ENCODE results near the gene VPS4B. TPM values are rescaled to one million over a fixed set of nuclear protein-coding genes. Genes with fewer than 3 reads are reported as not detected.
"Not testable (repeated sequence)": the region's sequence is repeated elsewhere in the genome, so short reads cannot be mapped to it uniquely, and the experiment has no call there.

The VPS4B gene
- total RNA-seq, result 10 to 100 TPM; 21.4 to 28.5 TPM
- long read RNA-seq, transcript VPS4B-201 (11 exons, 3,324 nt), result major isoform, 28 of 30 reads
- long read RNA-seq, partial matches to known transcripts, result 1 of 30 reads
- long read RNA-seq, other reads (novel, unspliced or antisense), result 1 of 30 reads

DNA sequence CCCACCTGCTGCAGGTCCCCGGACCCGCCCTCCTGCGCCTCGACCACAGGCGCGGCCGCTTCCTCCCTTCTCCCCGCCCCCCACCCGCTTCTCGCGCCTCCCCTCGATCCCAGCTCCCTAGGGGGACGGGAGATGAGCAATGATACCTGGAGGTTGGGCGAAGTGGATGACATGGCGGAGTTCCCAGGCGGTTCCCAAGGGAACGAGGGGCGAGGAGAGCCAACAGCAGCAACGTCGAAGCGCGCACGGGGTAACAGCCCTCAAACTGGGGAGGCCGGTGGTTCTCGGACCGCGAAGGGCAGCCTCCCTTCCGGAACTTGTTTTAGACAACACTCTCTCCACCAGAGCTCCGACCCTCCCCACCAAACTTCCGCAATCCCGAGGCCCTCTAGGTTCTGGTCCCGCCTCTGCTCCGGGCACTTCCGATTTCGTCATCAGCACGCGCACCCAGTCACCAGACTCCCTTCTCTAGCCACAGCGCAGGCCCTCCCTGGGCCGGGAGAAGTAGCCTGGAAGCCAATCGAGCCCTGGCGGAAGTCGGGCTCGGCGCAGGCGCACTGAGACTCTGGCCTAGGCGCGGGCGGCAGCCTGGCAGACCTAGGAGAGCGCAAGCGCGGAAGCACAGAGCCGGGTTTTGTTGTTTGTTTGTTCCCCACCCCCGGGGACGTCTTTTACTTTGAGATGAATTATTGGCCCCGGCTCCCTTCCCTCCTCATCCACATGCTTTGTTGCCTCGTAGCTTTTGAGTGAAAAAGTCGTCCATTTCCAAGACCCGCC lies at the start of gene VPS4B:
TSS of gene VPS4B (minus strand) at position 390 of the 777 bp plus-strand sequence. CDS start at position 173, 217 bp downstream.
- peak; percentile 99 to 100 for ATAC-seq
- peak; percentile 100 for DNase-seq
- intact Hi-C loops (cut with DNase I), result loop anchor here (5.0 to 10.0 kb wide), 2 partner anchors 55 to 57 kb away; partner anchors contain the start of gene KDSR (in 2 of the 2)

DNA sequence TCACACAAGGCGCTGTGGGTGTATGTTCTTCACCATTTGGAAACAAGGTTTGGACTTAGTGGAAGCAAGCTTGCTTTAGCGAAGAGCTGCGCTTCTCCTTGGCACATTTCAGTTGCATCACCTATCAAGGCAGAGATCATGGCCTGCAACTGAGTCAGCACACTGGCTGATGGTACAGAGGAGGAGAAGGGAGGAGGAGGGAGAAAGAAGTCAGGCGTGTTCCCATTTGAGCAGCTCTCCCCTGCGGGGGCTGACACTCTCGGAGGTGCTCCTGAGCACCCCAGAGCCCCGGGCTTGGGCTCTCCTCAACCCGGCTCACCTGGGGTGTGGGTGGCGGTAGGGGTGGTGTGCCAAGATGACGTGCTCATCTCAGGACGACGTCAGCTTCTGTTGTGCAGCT lies 48.5 kb upstream of the VPS4B start:
- ATAC-seq (no peak), DNase-seq (no peak)
- intact Hi-C loops (cut with DNase I), result no loop called here

DNA sequence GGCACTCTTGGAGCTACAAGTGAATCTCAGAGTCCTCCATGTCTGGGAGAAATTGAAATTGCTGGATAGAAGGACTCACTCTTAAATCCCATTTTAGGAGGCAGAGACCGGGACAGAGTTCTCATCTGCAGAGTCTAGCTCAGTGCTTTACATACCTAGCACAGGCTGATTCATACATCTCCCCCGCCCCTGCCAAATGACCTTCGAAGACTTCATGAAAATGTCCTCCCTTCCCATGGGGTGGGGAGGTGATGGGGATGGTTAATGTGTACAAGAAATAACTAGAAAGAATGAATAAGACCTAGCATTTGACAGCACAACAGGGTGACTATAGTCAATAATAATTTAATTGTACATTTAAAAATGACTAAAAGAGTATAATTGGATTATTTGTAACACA lies 46.3 kb upstream of the VPS4B start:
- no peak for ATAC-seq
- intact Hi-C loops (cut with DNase I), result no loop called here
- no peak for DNase-seq

DNA sequence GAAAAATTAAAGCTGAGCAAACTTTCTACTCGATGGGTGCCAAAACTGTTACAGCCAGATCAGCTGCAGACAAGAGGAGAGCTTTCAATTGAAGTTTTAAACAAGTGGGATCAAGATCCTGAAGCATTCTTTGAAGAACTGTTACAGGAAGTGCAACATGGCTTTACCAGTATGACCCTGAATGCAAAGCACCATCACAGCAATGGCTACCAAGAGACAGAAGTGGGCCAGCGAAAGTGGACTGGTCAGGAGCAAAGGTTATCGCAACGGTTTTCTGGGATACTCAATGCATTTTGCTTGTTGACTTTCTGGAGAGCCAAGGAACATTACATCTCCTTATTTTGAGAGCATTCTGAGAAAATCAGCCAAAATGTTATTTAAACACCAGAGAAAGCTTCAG lies 45.4 kb upstream of the VPS4B start:
- intact Hi-C loops (cut with DNase I), result no loop called here
- DNase-seq, result no peak
- ATAC-seq, result no peak

DNA sequence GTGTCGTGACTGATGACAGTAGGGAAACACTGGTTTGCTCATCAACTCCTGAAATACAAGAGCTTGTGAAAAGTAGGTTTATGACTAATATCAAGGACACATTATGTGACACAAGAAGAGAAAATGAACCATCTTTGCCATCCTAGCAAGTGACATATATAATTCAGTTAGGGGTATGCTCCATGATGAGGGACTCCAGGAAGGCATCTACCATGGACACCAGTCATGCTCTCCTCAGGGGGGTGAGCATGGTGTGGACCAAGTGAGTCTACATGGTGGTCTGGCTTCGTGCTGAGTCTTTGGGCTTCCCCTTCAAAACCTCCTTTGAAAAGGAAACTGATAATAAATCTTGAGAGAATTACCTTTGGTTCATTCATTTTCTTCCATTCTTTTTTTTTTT lies 42.8 kb upstream of the VPS4B start:
- intact Hi-C loops (cut with DNase I), result no loop called here
- no peak for ATAC-seq
- DNase-seq, result no peak

DNA sequence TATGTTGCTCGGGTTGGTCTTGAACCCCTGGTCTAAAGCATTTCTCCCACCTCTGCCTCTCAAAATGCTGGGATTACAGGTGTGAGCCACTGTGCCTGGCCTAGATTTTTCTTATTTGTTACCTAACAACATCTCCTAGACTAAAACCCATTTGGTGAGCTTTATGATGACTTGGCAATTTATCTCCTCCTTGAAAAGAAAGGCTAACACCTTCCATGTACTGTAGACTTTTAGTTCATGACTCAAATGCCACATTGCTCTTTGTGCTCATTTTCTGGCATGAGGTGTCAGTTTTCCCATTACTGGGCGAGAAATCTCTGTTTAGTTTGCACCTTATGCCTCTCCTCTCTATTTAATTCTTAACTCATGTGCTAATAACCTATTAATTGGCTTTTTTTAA lies 42.2 kb upstream of the VPS4B start:
- intact Hi-C loops (cut with DNase I), result no loop called here
- DNase-seq (no peak), ATAC-seq (no peak)

DNA sequence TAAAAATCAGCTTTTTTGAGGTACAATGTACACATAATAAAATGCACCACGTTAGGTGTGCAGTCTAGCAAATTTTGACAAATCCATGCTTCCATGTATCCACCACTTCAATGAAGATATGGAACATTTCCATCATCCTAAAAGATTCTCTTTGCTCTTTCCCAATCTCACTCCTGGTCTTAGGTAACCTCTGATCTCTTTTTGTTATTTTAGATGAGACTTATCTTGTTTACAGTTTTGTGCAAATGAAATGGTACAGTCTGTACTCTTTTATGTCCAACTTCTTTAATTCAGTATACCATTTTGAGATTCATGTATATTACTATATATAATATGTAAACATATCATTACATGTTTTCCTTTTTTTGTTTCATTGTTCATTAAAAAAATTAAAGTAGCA lies 38.1 kb upstream of the VPS4B start:
- ATAC-seq (no peak), DNase-seq (no peak)
- intact Hi-C loops (cut with DNase I), result no loop called here

DNA sequence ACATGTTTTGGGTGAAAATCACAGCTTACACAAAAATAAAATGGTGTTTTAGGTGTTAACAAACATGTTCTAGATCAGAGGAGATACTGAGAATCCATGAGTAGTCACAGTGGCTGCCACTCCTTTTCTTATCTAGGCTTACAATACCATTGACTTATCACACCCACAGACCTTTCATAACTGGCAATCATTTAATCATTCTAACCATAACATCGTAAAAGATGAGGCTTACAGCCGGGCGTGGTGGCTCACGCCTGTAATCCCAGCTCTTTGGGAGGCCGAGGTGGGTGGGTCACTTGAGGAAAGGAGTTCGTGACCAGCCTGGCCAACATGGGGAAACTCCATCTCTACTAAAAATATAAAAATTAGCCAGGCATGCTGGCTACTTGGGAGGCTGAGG lies 35.7 kb upstream of the VPS4B start:
- DNase-seq (no peak), ATAC-seq (no peak)
- intact Hi-C loops (cut with DNase I), result no loop called here

DNA sequence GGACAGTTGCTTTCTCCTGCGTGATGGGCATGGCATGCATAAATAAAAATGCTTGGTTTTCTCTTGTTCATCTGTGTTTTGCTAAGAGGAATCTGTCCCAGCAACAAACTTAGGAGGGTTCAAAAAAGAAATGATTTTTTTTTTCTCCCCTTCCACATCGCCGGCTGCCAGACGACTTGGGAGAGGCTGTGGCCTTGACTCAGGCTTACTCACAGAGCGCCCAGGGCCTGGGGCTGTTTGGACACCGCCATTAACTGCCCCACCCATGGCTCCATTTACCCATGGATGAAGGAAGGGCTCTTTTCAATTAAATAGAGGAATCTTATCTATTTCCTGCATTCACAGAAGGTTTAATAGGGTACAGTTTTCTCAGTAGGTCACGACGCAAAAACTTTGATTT lies 32.2 kb upstream of the VPS4B start:
- intact Hi-C loops (cut with DNase I), result no loop called here
- no peak for ATAC-seq
- DNase-seq, result no peak

DNA sequence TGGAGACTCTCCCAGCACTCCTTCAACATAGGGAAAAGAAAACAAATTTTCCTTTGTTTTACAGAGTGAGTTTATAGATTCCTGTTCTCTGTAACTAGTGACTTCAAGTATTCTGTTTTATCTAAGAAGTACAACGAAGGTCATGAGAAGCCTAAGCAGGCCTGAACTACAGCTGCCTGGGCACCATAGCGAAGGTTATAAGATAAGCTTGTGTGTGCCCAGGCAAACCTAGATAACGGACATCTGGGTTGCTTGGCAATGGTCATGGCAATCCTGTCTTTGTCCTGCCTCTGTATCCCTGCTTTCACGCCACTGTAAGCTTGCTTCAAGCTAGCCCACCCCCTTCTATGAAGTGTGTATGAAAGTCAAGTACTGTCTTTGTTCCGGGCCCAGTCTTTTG lies 30.5 kb upstream of the VPS4B start:
- DNase-seq; ATAC-seq; intact Hi-C loops (cut with DNase I): not testable (repeated sequence)

DNA sequence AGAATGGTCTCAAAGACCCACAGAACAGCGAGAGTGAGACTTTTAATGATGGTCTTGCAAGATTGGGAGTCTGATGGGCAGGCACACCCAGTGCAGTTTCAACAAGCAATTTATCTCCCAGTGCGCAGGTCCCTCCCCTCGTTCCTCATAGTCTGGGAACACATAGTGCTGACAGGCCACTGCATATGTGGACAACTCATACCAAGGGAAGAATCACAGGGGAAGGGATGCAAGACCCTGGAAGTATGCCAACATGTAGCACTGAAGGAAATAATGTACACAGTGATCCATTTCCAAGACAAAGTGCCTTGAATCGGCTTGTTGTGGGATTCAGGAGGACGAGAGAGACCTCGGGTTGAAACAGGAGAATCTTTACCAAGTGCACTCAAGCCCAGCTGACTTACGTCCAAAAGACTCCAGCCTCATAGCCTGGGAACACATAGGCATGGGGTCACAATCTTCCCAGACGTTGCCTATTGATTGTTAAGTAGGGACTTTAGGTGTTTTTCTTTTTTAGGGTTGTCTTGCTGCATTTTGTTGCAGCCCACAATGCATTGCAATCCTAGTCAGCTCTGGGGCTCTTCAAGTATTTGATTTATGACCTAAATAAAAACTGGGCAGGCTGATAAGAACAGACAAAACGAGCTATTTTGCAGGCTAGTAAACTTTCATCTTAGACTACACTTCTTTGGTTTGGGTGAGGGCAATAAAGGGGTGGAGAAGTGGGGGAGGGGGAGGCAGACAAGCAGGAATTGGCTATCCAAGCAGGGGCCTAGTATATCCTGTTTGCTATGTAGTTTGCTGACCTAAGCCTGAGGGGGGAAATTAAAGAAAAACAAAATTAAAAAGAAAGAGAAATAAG lies 29.8 kb upstream of the VPS4B start:
- intact Hi-C loops (cut with DNase I), result no loop called here
- no peak for DNase-seq
- peak in 1 of 2 donors; percentile 59 for ATAC-seq

DNA sequence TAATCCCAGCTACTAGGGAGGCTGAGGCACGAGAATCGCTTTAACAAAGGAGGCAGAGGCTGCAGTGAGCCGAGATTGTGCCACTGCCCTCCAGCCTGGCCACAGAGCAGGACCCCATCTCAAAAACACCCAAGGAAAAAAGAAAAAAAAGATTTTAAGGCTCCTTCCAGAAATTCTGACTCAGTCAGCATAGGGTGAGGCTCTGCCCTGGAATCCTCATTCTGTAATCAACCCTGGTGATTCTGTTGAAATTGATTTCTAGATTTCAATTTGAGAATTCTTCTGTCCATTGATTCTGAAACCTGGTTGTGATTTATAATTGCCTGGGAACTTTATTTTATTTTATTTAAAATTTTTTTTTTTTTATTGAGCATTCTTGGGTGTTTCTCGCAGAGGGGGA lies 27.1 kb upstream of the VPS4B start:
- no peak for DNase-seq
- ATAC-seq, result no peak
- intact Hi-C loops (cut with DNase I), result loop anchor here in 1 of 2 donors (10.0 kb wide), 1 partner anchor 315 kb away; no protein-coding TSS in a partner anchor

DNA sequence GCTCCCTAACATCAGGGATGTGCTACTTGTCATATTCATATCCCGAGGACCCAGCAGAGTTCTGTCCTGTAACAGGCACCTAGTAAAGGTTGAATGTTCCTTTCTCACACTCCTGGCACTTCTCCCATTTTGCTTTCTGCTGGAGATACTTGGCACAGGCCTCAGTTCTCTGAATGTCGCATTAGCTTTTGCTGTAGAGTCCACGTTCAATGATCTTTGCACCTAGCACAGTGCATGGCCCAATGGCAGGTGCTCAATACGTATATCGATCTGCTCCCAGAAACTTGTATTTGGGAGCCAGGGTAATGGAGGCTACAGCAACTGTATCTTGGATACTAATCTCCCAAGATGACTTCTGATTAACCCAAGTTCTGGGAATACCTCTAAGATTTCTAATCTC lies 24.8 kb upstream of the VPS4B start:
- ATAC-seq (no peak), DNase-seq (no peak)

DNA sequence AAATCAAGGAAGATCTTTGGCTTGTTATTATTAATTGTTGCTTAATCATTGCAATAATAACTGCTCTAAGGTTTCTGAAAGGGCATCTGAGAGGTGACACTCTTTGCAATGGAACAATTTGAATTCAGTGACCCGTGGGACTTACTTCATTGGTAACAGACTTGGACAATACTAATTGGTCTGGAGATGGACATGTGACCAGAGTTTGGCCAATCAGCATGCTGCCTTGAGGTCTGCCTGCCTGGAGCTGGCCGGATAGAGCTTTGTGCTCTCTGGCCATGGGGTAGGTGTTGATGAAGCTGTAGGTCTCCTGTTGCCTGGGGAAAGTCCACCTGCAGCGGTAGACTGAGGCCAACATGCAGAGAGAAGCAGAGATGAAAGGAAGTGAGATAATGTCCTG lies 24.0 kb upstream of the VPS4B start:
- ATAC-seq (no peak), DNase-seq (no peak)
- intact Hi-C loops (cut with DNase I), result loop anchor here in 1 of 2 donors (10.0 kb wide), 1 partner anchor 311 kb away; no protein-coding TSS in a partner anchor

More for the DNA sequence above, 24.8 kb upstream of the VPS4B start:
- intact Hi-C loops (cut with DNase I), result loop anchor here in 1 of 2 donors (10.0 kb wide), 1 partner anchor 312 kb away; no protein-coding TSS in a partner anchor

DNA sequence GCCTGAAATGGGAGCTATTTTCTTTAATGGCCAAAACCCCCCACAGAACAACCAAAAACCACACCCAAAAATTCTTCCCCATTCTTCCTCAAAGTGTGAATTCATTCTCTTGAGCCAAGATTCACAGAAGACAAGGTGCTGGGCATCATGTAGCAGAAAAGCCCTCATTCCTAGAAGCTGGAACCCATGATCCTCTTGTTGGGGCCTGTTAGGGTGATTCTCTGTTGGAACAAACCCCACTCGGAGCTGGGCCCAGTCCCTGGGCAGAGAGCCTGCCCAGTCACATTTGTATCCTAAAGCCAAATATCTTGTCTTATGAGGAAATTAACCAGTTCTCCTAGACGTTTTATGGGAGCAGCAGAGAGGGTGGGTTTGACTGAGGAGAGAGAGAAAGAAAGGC lies 22.8 kb upstream of the VPS4B start:
- DNase-seq, result no peak
- peak; percentile 10 to 35 for ATAC-seq
- intact Hi-C loops (cut with DNase I), result loop anchor here in 1 of 2 donors (10.0 kb wide), 1 partner anchor 310 kb away; no protein-coding TSS in a partner anchor

DNA sequence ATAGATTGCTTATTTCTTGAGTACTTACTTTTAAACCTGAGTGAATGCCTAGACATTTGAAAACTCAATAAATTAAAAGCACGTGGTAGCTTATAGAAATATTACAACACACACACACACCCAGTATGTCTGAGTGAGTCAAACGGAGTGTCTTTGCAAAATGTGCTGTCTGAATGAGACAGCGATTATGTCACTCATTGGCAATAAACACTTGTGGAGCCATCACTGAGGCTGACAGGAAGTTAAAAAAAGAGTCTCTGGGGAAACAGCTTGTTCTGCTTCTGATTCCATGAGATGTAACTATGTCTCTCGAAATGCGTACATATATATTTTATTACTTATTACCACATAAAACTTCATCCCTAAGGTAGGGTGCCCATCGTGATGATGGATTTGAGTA lies 22.3 kb upstream of the VPS4B start:
- ATAC-seq (peak; percentile 58 to 78), DNase-seq (no peak)
- intact Hi-C loops (cut with DNase I), result loop anchor here in 1 of 2 donors (10.0 kb wide), 1 partner anchor 310 kb away; no protein-coding TSS in a partner anchor

DNA sequence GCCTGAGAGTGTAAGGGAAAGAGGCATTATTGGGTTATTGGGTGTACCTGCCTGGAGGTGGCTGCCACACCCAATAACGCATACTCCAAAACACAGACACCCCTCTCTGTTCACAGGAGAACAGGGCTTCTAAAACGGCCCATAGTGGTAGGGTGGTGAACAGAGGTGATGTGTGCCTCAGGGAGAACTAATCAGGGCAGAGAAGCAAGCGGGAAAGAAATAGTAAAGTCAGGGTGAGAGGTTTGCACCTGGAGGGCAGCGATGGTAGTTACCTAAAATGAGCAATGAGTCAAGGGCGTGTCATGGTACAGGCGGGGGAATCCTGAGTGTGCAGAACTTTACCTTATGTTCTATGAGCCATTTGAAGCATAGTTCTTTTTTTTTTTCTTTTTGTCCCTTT lies 21.6 kb upstream of the VPS4B start:
- ATAC-seq, result no peak
- intact Hi-C loops (cut with DNase I), result loop anchor here in 1 of 2 donors (10.0 kb wide), 1 partner anchor 309 kb away; no protein-coding TSS in a partner anchor
- no peak for DNase-seq

DNA sequence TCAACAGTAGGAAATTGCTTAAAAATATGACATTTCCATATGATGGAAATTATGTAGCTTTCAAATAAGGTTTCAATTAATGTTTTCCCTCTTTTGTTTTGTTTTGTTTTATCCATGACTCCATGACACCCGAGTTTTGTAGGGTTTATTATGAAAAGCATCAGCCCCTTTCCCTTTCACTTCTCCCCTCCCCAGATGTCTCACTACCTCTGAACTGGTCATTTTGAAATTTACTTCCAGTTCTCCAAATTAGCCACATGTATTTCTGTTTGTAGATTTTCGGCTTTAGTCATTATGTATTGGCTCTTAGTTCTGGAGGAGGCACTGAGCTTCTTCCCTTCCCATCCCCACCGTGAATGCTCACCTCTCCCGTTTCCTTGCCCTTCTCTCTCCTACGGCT lies 18.6 kb upstream of the VPS4B start:
- no peak for ATAC-seq
- intact Hi-C loops (cut with DNase I), result loop anchor here in 1 of 2 donors (2.0 to 10.0 kb wide), 2 partner anchors 306 to 424 kb away; no protein-coding TSS in a partner anchor
- no peak for DNase-seq

DNA sequence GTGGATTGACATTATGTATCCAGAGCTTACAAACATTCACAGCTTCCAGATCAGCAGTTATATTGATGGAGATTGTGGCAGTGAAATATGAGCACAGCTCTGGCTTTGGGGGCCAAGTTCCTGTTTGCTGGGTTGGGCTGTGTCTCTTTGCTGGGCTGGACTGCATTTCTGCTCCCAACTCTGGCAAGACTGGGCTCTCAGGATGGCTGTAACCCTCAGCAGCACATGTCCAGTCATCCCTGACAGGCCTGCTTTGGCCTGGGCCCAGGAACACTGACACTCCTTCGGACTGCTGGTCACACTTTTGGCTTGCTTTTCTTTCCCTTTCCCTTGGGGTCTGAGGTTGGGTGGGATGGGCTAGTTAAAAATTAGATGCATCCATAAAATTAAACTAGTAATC lies 17.9 kb upstream of the VPS4B start:
- intact Hi-C loops (cut with DNase I), result loop anchor here in 1 of 2 donors (2.0 to 10.0 kb wide), 2 partner anchors 305 to 423 kb away; no protein-coding TSS in a partner anchor
- DNase-seq (peak; percentile 36), ATAC-seq (peak; percentile 50 to 55)
